Stimulated activated CD4-positive, alpha-beta T cell treated with anti-CD3 and anti-CD28 coated beads, Interleukin-4, amount 100 ng/mL, for 1 hour (primary cell): ENCODE results near the gene TMEM9.
"Not testable (repeated sequence)": the region's sequence is repeated elsewhere in the genome, so short reads cannot be mapped to it uniquely, and the experiment has no call there.

Experiments used
- DNase-seq: peaks from one replicate; pipeline ENCODE4 v3.0.0-alpha.2; 2020

The TMEM9 gene

GRCh38 chr1:201172999-201173610 lies 18.8 kb upstream of the TMEM9 start:
- no peak for DNase-seq

GRCh38 chr1:201172326-201172725 lies 18.1 kb upstream of the TMEM9 start:
- DNase-seq = no peak

GRCh38 chr1:201171063-201172036 lies 17.1 kb upstream of the TMEM9 start:
- peak; percentile 58 for DNase-seq

GRCh38 chr1:201170533-201171062 lies 16.3 kb upstream of the TMEM9 start:
- DNase-seq = peak; percentile 69

GRCh38 chr1:201169971-201170532 lies 15.8 kb upstream of the TMEM9 start:
- no peak for DNase-seq

- no peak for DNase-seq
Measured at GRCh38 chr1:201169203-201169602, 14.9 kb upstream of the TMEM9 start.

- DNase-seq = no peak
Measured at GRCh38 chr1:201167041-201167991, 13.0 kb upstream of the TMEM9 start.

GRCh38 chr1:201164645-201165044 lies 10.4 kb upstream of the TMEM9 start:
- DNase-seq = no peak

GRCh38 chr1:201163707-201164106 lies 9.4 kb upstream of the TMEM9 start:
- no peak for DNase-seq

- DNase-seq = not testable (repeated sequence)
Measured at GRCh38 chr1:201163036-201163435, 8.8 kb upstream of the TMEM9 start.

- no peak for DNase-seq
Measured at GRCh38 chr1:201157949-201158348, 3.7 kb upstream of the TMEM9 start.

GRCh38 chr1:201156819-201157218 lies 2.5 kb upstream of the TMEM9 start:
- DNase-seq = no peak

- DNase-seq = no peak
Measured at GRCh38 chr1:201156346-201156745, 2.1 kb upstream of the TMEM9 start.

- no peak for DNase-seq
Measured at GRCh38 chr1:201155354-201155753, 1.1 kb upstream of the TMEM9 start.

- no peak for DNase-seq
Measured at GRCh38 chr1:201153474-201154388, 543 bp downstream of the TMEM9 start.

- DNase-seq = no peak
Measured at GRCh38 chr1:201149400-201149799, 4.9 kb downstream of the TMEM9 start.

GRCh38 chr1:201147396-201148015 lies 6.8 kb downstream of the TMEM9 start:
- DNase-seq = no peak

GRCh38 chr1:201146626-201147390 lies 7.5 kb downstream of the TMEM9 start:
- DNase-seq = no peak

- no peak for DNase-seq
Measured at GRCh38 chr1:201145816-201146215, 8.5 kb downstream of the TMEM9 start.

GRCh38 chr1:201145132-201145531 lies 9.1 kb downstream of the TMEM9 start:
- DNase-seq = no peak
